ENCODE measurements around the gene MARVELD1. TPM values are rescaled to one million over a fixed set of nuclear protein-coding genes. Genes with fewer than 3 reads are reported as not detected.
A peak's percentile ranks its signal among the peaks of the same experiment; 100 is the strongest.

Gene MARVELD1
- 10 to 100 TPM; 44.3 to 47.9 TPM for total RNA-seq
- polyA plus RNA-seq (2013, experiment 1 of 2): 33.1 TPM
- 31.4 TPM for polyA plus RNA-seq (2013, experiment 2 of 2)
- long read RNA-seq, experiment 1, transcript MARVELD1-201 (2 exons, 3,221 nt): major isoform, 24 of 34 reads
- long read RNA-seq, experiment 1, partial matches to known transcripts: 0 of 34 reads
- long read RNA-seq, experiment 1, other reads (novel, unspliced or antisense): 10 of 34 reads
- long read RNA-seq, experiment 2, transcript MARVELD1-201 (2 exons, 3,221 nt): major isoform, 238 of 257 reads
- long read RNA-seq, experiment 2, partial matches to known transcripts: 1 of 257 reads
- long read RNA-seq, experiment 2, other reads (novel, unspliced or antisense): 18 of 257 reads
- long read RNA-seq, experiment 3, transcript MARVELD1-201 (2 exons, 3,221 nt): major isoform, 20 of 23 reads
- long read RNA-seq, experiment 3, partial matches to known transcripts: 0 of 23 reads
- long read RNA-seq, experiment 3, other reads (novel, unspliced or antisense): 3 of 23 reads
- long read RNA-seq, experiment 4, partial matches to known transcripts: 0 of 2 reads
- long read RNA-seq, experiment 4, other reads (novel, unspliced or antisense): 1 of 2 reads

GRCh38 chr10:97713339-97713825 lies at the start of gene MARVELD1:
MARVELD1 (plus strand) TSS chr10:97713730; CDS start chr10:97713877, 147 bp downstream.
- 0 to 3% methylated on average over 9 to 35 of the region's 37 CpGs for WGBS, 2 experiments (ENCODE audit: insufficient coverage in 1 of 2, insufficient read length in 1 of 2)
- Histone ChIP-seq H3K27ac (ENCODE audit: low read depth, low read length) (no peak within 1 kb of the TSS), H3K36me3 (ENCODE audit: control insufficient read depth, insufficient read depth, low read length) (peaks cover 21% of the 10 kb centered on the region), H3K9me3 (ENCODE audit: control insufficient read depth, low read length) (no peaks in the 10 kb centered on the region), H3K27me3 (ENCODE audit: control insufficient read depth, insufficient read depth, low read length, poor library complexity, severe bottlenecking) (no peaks in the 10 kb centered on the region), H3K4me3 (ENCODE audit: low read length) (peak within 1 kb of the TSS; percentile 78), H3K9ac (ENCODE audit: extremely low read depth, low read length, poor library complexity, severe bottlenecking) (peak within 1 kb of the TSS; percentile 59), H3K4me1 (ENCODE audit: control insufficient read depth, insufficient read depth, low read length) (peaks cover 4% of the 10 kb centered on the region)
- Mint-ChIP-seq H3K36me3 (ENCODE audit: low read depth) (peaks cover 22% of the 10 kb centered on the region), H3K9me3 (no peaks in the 10 kb centered on the region), H3K27ac (peak within 1 kb of the TSS; percentile 97), H3K27me3 (ENCODE audit: insufficient read depth) (peaks cover 9% of the 10 kb centered on the region), H3K4me3 (peak within 1 kb of the TSS; percentile 87), H3K4me1 (peaks cover 29% of the 10 kb centered on the region)
- no peak for TF ChIP-seq CTCF (conservative IDR thresholded peaks at IDR 0.05)
- peak; percentile 91 for DNase-seq

GRCh38 chr10:97664282-97664850 lies 49.2 kb upstream of the MARVELD1 start:
- no peak overlapping the region for H3K27ac ChIP-seq (ENCODE audit: low read depth, low read length)

More at GRCh38 chr10:97664282-97664850, 49.2 kb upstream of the MARVELD1 start:
- TF ChIP-seq CTCF (conservative IDR thresholded peaks at IDR 0.05): no peak
- Histone ChIP-seq H3K9me3 (ENCODE audit: control insufficient read depth, low read length) (no peaks in the 10 kb centered on the region), H3K27me3 (ENCODE audit: control insufficient read depth, insufficient read depth, low read length, poor library complexity, severe bottlenecking) (no peaks in the 10 kb centered on the region), H3K4me3 (ENCODE audit: low read length) (no peak overlapping the region), H3K36me3 (ENCODE audit: control insufficient read depth, insufficient read depth, low read length) (peaks cover 71% of the 10 kb centered on the region), H3K4me1 (ENCODE audit: control insufficient read depth, insufficient read depth, low read length) (peaks cover 8% of the 10 kb centered on the region), H3K9ac (ENCODE audit: extremely low read depth, low read length, poor library complexity, severe bottlenecking) (no peak overlapping the region)
- Mint-ChIP-seq H3K27ac (no peak overlapping the region), H3K36me3 (ENCODE audit: low read depth) (peaks cover 74% of the 10 kb centered on the region), H3K27me3 (ENCODE audit: insufficient read depth) (no peaks in the 10 kb centered on the region), H3K4me3 (no peak overlapping the region), H3K4me1 (no peaks in the 10 kb centered on the region), H3K9me3 (no peaks in the 10 kb centered on the region)
- DNase-seq: no peak
- 94 to 100% methylated on average over 1 of the region's 1 CpG for WGBS, 2 experiments (ENCODE audit: insufficient coverage in 1 of 2, insufficient read length in 1 of 2)

All from endodermal cell (in vitro differentiated cells).